GM18517 (cell line): ENCODE measurements around the gene NSD2.

Experiments used
- ATAC-seq: cut with Tn5 transposase; IDR thresholded peaks from one replicate; pipeline ENCODE4 v1.9.1; 2021; ENCODE audit warnings: mild to moderate bottlenecking, moderate library complexity; ENCODE audit not compliant: unreplicated experiment

NSD2 gene

GRCh38 chr4:1939664-1940509, 68.7 kb downstream of the NSD2 start:
- no peak for ATAC-seq

GRCh38 chr4:1940566-1940965, 69.4 kb downstream of the NSD2 start:
- ATAC-seq = no peak

GRCh38 chr4:1943928-1944327, 72.7 kb downstream of the NSD2 start:
- no peak for ATAC-seq

GRCh38 chr4:1945124-1945895, 74.1 kb downstream of the NSD2 start:
- no peak for ATAC-seq

- no peak for ATAC-seq
Measured at GRCh38 chr4:1945912-1946311, 74.7 kb downstream of the NSD2 start.

- no peak for ATAC-seq
Measured at GRCh38 chr4:1948232-1948631, 77.0 kb downstream of the NSD2 start.

- no peak for ATAC-seq
Measured at GRCh38 chr4:1948892-1949436, 77.8 kb downstream of the NSD2 start.

- ATAC-seq = no peak
Measured at GRCh38 chr4:1950369-1950768, 79.2 kb downstream of the NSD2 start.

- no peak for ATAC-seq
Measured at GRCh38 chr4:1952058-1952700, 81.0 kb downstream of the NSD2 start.

GRCh38 chr4:1952719-1953118, 81.5 kb downstream of the NSD2 start:
- no peak for ATAC-seq

GRCh38 chr4:1953335-1953734, 82.1 kb downstream of the NSD2 start:
- ATAC-seq = no peak

GRCh38 chr4:1956631-1957030, 85.4 kb downstream of the NSD2 start:
- ATAC-seq = no peak

- ATAC-seq = no peak
Measured at GRCh38 chr4:1958276-1959103, 87.3 kb downstream of the NSD2 start.

- ATAC-seq = no peak
Measured at GRCh38 chr4:1959104-1959384, 87.9 kb downstream of the NSD2 start.

GRCh38 chr4:1960170-1960825, 89.1 kb downstream of the NSD2 start:
- no peak for ATAC-seq

- ATAC-seq = no peak
Measured at GRCh38 chr4:1961038-1961437, 89.8 kb downstream of the NSD2 start.

GRCh38 chr4:1961563-1961962, 90.4 kb downstream of the NSD2 start:
- no peak for ATAC-seq

- no peak for ATAC-seq
Measured at GRCh38 chr4:1962980-1963379, 91.8 kb downstream of the NSD2 start.

GRCh38 chr4:1964443-1964842, 93.2 kb downstream of the NSD2 start:
- no peak for ATAC-seq

GRCh38 chr4:1964971-1965370, 93.8 kb downstream of the NSD2 start:
- ATAC-seq = no peak
